ENCODE results near the gene ANO5. TPM values are rescaled to one million over a fixed set of nuclear protein-coding genes. Genes with fewer than 3 reads are reported as not detected.
A peak's percentile ranks its signal among the peaks of the same experiment; 100 is the strongest.
"Not testable (repeated sequence)": the region's sequence is repeated elsewhere in the genome, so short reads cannot be mapped to it uniquely, and the experiment has no call there.

ANO5 gene
- polyA plus RNA-seq, 1 experiment, result not detected

GRCh38 chr11:22275600-22275999 lies 82.7 kb downstream of the ANO5 start:
- CTCF ChIA-PET, result interaction anchor here (1.3 kb wide), 1 partner anchor 32 kb away, joined by 3 read pairs; no protein-coding TSS in a partner anchor
- Histone ChIP-seq H3K27me3 (ENCODE audit: control insufficient read depth, insufficient read depth, low read length) (no peaks in the 10 kb centered on the region), H3K4me3 (ENCODE audit: low read depth, low read length) (no peak overlapping the region), H3K36me3 (ENCODE audit: control insufficient read depth, insufficient read depth, low read length) (no peaks in the 10 kb centered on the region)
- POLR2A ChIA-PET, result no interaction called here
- TF ChIP-seq CTCF (IDR thresholded peaks at IDR 0.05; ENCODE audit: insufficient read depth, low read depth, low read length), result no peak
- no peak for DNase-seq (ENCODE audit: low read depth)

DNA sequence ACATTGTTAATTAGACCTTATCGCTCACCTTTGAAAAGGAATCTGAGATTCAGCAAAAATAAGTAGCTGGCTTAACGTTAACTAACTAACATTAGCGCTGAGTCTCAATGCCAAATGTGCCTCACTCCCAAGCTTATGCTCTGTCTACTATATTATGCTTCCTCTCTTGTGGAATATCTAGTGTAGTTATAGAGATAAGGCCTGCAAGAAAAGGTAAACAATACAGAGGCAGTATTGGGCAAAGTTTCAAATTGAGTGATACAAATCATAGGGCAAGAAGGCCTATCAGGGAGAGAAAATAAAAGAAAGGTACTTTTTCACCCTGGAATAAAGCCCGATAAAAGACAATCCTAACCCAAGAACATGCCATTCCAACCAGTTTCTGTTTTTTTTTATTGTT lies 83.7 kb downstream of the ANO5 start:
- POLR2A ChIA-PET, result no interaction called here
- H3K4me3 ChIP-seq (ENCODE audit: low read depth, low read length), result no peak overlapping the region
- no peaks in the 10 kb centered on the region for H3K27me3 ChIP-seq (ENCODE audit: control insufficient read depth, insufficient read depth, low read length)
- H3K36me3 ChIP-seq (ENCODE audit: control insufficient read depth, insufficient read depth, low read length), result no peaks in the 10 kb centered on the region
- no peak for DNase-seq (ENCODE audit: low read depth)
- CTCF ChIA-PET, result interaction anchor here (1.3 kb wide), 1 partner anchor 31 kb away, joined by 3 read pairs; no protein-coding TSS in a partner anchor
- TF ChIP-seq CTCF (IDR thresholded peaks at IDR 0.05; ENCODE audit: insufficient read depth, low read depth, low read length), result no peak

DNA sequence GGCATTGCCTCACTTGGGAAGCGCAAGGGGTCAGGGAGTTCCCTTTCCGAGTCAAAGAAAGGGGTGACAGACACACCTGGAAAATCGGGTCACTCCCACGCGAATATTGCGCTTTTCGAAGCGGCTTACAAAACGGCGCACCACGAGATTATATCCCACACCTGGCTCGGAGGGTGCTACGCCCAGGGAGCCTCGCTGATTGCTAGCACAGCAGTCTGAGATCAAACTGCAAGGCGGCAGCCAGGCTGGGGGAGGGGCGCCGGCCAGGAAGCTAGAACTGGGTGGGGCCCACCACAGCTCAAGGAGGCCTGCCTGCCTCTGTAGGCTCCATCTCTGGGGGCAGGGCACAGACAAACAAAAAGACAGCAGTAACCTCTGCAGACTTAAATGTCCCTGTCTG lies 92.1 kb downstream of the ANO5 start:
- H3K36me3 ChIP-seq (ENCODE audit: control insufficient read depth, insufficient read depth, low read length); CTCF ChIA-PET; H3K27me3 ChIP-seq (ENCODE audit: control insufficient read depth, insufficient read depth, low read length); H3K4me3 ChIP-seq (ENCODE audit: low read depth, low read length); DNase-seq (ENCODE audit: low read depth); POLR2A ChIA-PET: not testable (repeated sequence)

DNA sequence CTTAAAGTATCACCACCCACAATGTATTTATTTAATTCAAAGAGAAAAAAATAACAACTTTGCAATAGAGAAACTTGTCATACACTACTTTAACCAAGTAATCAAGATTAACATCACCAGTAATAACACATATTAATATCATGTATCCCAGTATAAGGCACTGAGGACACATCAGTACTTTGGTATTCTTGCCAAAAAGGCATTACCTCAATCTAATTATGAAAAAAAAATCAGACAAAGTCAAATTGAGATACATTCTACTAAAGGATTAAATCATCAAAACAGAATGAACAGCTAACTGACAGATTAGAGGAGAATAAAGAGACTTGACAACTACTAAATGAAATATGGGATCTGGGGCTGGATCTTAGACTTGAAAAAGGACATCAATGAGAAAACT lies 109.5 kb downstream of the ANO5 start:
- H3K36me3 ChIP-seq (ENCODE audit: control insufficient read depth, insufficient read depth, low read length), result no peaks in the 10 kb centered on the region
- POLR2A ChIA-PET, result no interaction called here
- H3K4me3 ChIP-seq (ENCODE audit: low read depth, low read length), result no peak overlapping the region
- DNase-seq (ENCODE audit: low read depth), result no peak
- CTCF ChIA-PET, result interaction anchor here (0.6 to 1.0 kb wide), 2 partner anchors 19 to 1650 kb away, joined by 3 read pairs; no protein-coding TSS in a partner anchor
- TF ChIP-seq CTCF (IDR thresholded peaks at IDR 0.05; ENCODE audit: insufficient read depth, low read depth, low read length), result no peak
- H3K27me3 ChIP-seq (ENCODE audit: control insufficient read depth, insufficient read depth, low read length), result no peaks in the 10 kb centered on the region

GRCh38 chr11:22304337-22304961 lies 111.6 kb downstream of the ANO5 start:
- DNase-seq (ENCODE audit: low read depth), result peak; percentile 4

More at GRCh38 chr11:22304337-22304961, 111.6 kb downstream of the ANO5 start:
- peak; percentile 56 for TF ChIP-seq CTCF (IDR thresholded peaks at IDR 0.05; ENCODE audit: insufficient read depth, low read depth, low read length)
- no peaks in the 10 kb centered on the region for H3K36me3 ChIP-seq (ENCODE audit: control insufficient read depth, insufficient read depth, low read length)
- ChIA-PET CTCF (interaction anchor here (0.6 to 2.5 kb wide), 9 partner anchors 14 to 1659 kb away, joined by 3 to 13 read pairs (median 5); no protein-coding TSS in a partner anchor), POLR2A (no interaction called here)
- H3K4me3 ChIP-seq (ENCODE audit: low read depth, low read length), result no peak overlapping the region
- H3K27me3 ChIP-seq (ENCODE audit: control insufficient read depth, insufficient read depth, low read length), result no peaks in the 10 kb centered on the region
